Iris pigment epithelial cell (primary cell): Measurements from ENCODE around the gene DHH.

Source experiments
- DNase-seq: peaks from one replicate; pipeline ENCODE4 v3.0.0-alpha.2; 2011; ENCODE audit warnings: low read depth

DHH gene

GRCh38 chr12:49109641-49110463 is 15.3 kb upstream of the DHH start:
- no peak for DNase-seq

- DNase-seq: peak; percentile 42
Measured at GRCh38 chr12:49108958-49109404, 14.4 kb upstream of the DHH start.

- peak; percentile 56 for DNase-seq
Measured at GRCh38 chr12:49105504-49106084, 11.0 kb upstream of the DHH start.

GRCh38 chr12:49104822-49105221 is 10.2 kb upstream of the DHH start:
- DNase-seq: no peak

GRCh38 chr12:49100380-49100779 is 5.8 kb upstream of the DHH start:
- no peak for DNase-seq

- DNase-seq: no peak
Measured at GRCh38 chr12:49098703-49099102, 4.1 kb upstream of the DHH start.

- DNase-seq: peak; percentile 41
Measured at GRCh38 chr12:49098035-49098451, 3.4 kb upstream of the DHH start.

GRCh38 chr12:49097381-49097780 is 2.8 kb upstream of the DHH start:
- DNase-seq: no peak

- DNase-seq: no peak
Measured at GRCh38 chr12:49094975-49095365, 369 bp upstream of the DHH start.

GRCh38 chr12:49093792-49094159 is 825 bp downstream of the DHH start:
- DNase-seq: no peak

- no peak for DNase-seq
Measured at GRCh38 chr12:49092816-49093406, 1.7 kb downstream of the DHH start.

- peak; percentile 26 for DNase-seq
Measured at GRCh38 chr12:49092086-49092815, 2.4 kb downstream of the DHH start.

GRCh38 chr12:49091836-49092085 is 2.8 kb downstream of the DHH start:
- peak; percentile 27 for DNase-seq

- DNase-seq: no peak
Measured at GRCh38 chr12:49091056-49091835, 3.4 kb downstream of the DHH start.

- DNase-seq: peak; percentile 45
Measured at GRCh38 chr12:49089821-49090773, 4.5 kb downstream of the DHH start.

GRCh38 chr12:49088932-49089330 is 5.7 kb downstream of the DHH start:
- no peak for DNase-seq

- DNase-seq: peak; percentile 95
Measured at GRCh38 chr12:49088150-49088931, 6.3 kb downstream of the DHH start.

GRCh38 chr12:49086116-49086515 is 8.5 kb downstream of the DHH start:
- peak; percentile 28 for DNase-seq

GRCh38 chr12:49084438-49084837 is 10.2 kb downstream of the DHH start:
- DNase-seq: no peak

- DNase-seq: no peak
Measured at GRCh38 chr12:49079793-49080192, 14.8 kb downstream of the DHH start.
